Activated CD4-positive, CD25-positive, alpha-beta regulatory T cell treated with anti-CD3 and anti-CD28 coated beads, Interleukin-2, amount 50 U/mL, for 16 hours (primary cell): Measurements from ENCODE around the gene GNG7.
"Not testable (repeated sequence)": the region's sequence is repeated elsewhere in the genome, so short reads cannot be mapped to it uniquely, and the experiment has no call there.

Experiments used
- DNase-seq: peaks from one replicate; pipeline ENCODE4 v3.0.0-alpha.2; 2020; ENCODE audit warnings: low read depth, low spot score

GNG7 gene

GRCh38 chr19:2602391-2603181 is 99.9 kb downstream of the GNG7 start:
- DNase-seq = no peak

GRCh38 chr19:2600914-2601870 is 101.3 kb downstream of the GNG7 start:
- no peak for DNase-seq

- no peak for DNase-seq
These were observed 108.2 kb downstream of the GNG7 start for GRCh38 chr19:2594319-2594718.

GRCh38 chr19:2592824-2593223 is 109.7 kb downstream of the GNG7 start:
- no peak for DNase-seq

GRCh38 chr19:2591537-2592291 is 110.8 kb downstream of the GNG7 start:
- no peak for DNase-seq

- DNase-seq = no peak
These were observed 111.7 kb downstream of the GNG7 start for GRCh38 chr19:2590630-2591399.

- no peak for DNase-seq
These were observed 113.1 kb downstream of the GNG7 start for GRCh38 chr19:2589441-2589840.

- DNase-seq = no peak
These were observed 114.3 kb downstream of the GNG7 start for GRCh38 chr19:2588081-2588777.

- no peak for DNase-seq
These were observed 115.3 kb downstream of the GNG7 start for GRCh38 chr19:2587001-2587719.

GRCh38 chr19:2586196-2586595 is 116.3 kb downstream of the GNG7 start:
- no peak for DNase-seq

GRCh38 chr19:2584002-2584401 is 118.5 kb downstream of the GNG7 start:
- DNase-seq = no peak

- no peak for DNase-seq
These were observed 119.2 kb downstream of the GNG7 start for GRCh38 chr19:2582984-2583956.

- DNase-seq = not testable (repeated sequence)
These were observed 122.1 kb downstream of the GNG7 start for GRCh38 chr19:2580396-2580795.

- DNase-seq = no peak
These were observed 122.7 kb downstream of the GNG7 start for GRCh38 chr19:2579678-2580280.

GRCh38 chr19:2578901-2579677 is 123.4 kb downstream of the GNG7 start:
- no peak for DNase-seq

GRCh38 chr19:2578391-2578890 is 124.1 kb downstream of the GNG7 start:
- DNase-seq = no peak

- no peak for DNase-seq
These were observed 124.7 kb downstream of the GNG7 start for GRCh38 chr19:2577722-2578335.
